Measurements from ENCODE around the gene NFIX.
A peak's percentile ranks its signal among the peaks of the same experiment; 100 is the strongest.

NFIX gene

GRCh38 chr19:13016628-13017305 lies 21.5 kb downstream of the NFIX start:
- H3K4me3 ChIP-seq (ENCODE audit: low read depth, low read length): no peak overlapping the region
- H3K4me1 ChIP-seq (ENCODE audit: control insufficient read depth, insufficient read depth, low read length): peaks cover 72% of the 10 kb centered on the region
- H3K27me3 ChIP-seq (ENCODE audit: control insufficient read depth, insufficient read depth, low read length): peaks cover 100% of the 10 kb centered on the region
- H3K36me3 ChIP-seq (ENCODE audit: control insufficient read depth, insufficient read depth, low read length): no peaks in the 10 kb centered on the region
- no peaks in the 10 kb centered on the region for H3K9me3 ChIP-seq (ENCODE audit: control insufficient read depth, insufficient read depth, low read length)
- no peak overlapping the region for H3K27ac ChIP-seq (ENCODE audit: low read depth, low read length)
- no peak overlapping the region for H3K9ac ChIP-seq (ENCODE audit: low read depth, low read length)

GRCh38 chr19:13017306-13018034 lies 22.2 kb downstream of the NFIX start:
- no peaks in the 10 kb centered on the region for H3K9me3 ChIP-seq (ENCODE audit: control insufficient read depth, insufficient read depth, low read length)
- peaks cover 100% of the 10 kb centered on the region for H3K27me3 ChIP-seq (ENCODE audit: control insufficient read depth, insufficient read depth, low read length)
- H3K27ac ChIP-seq (ENCODE audit: low read depth, low read length): no peak overlapping the region
- H3K4me1 ChIP-seq (ENCODE audit: control insufficient read depth, insufficient read depth, low read length): peaks cover 72% of the 10 kb centered on the region
- H3K36me3 ChIP-seq (ENCODE audit: control insufficient read depth, insufficient read depth, low read length): no peaks in the 10 kb centered on the region
- H3K4me3 ChIP-seq (ENCODE audit: low read depth, low read length): no peak overlapping the region
- H3K9ac ChIP-seq (ENCODE audit: low read depth, low read length): no peak overlapping the region

- H3K4me3 ChIP-seq (ENCODE audit: low read depth, low read length): no peak overlapping the region
- no peak overlapping the region for H3K9ac ChIP-seq (ENCODE audit: low read depth, low read length)
- no peaks in the 10 kb centered on the region for H3K36me3 ChIP-seq (ENCODE audit: control insufficient read depth, insufficient read depth, low read length)
- H3K4me1 ChIP-seq (ENCODE audit: control insufficient read depth, insufficient read depth, low read length): peaks cover 69% of the 10 kb centered on the region
- no peak overlapping the region for H3K27ac ChIP-seq (ENCODE audit: low read depth, low read length)
- peaks cover 100% of the 10 kb centered on the region for H3K27me3 ChIP-seq (ENCODE audit: control insufficient read depth, insufficient read depth, low read length)
- no peaks in the 10 kb centered on the region for H3K9me3 ChIP-seq (ENCODE audit: control insufficient read depth, insufficient read depth, low read length)
Measured at GRCh38 chr19:13018035-13018914, 23.0 kb downstream of the NFIX start.

GRCh38 chr19:13019332-13019731 lies 24.1 kb downstream of the NFIX start:
- no peaks in the 10 kb centered on the region for H3K9me3 ChIP-seq (ENCODE audit: control insufficient read depth, insufficient read depth, low read length)
- H3K4me1 ChIP-seq (ENCODE audit: control insufficient read depth, insufficient read depth, low read length): peaks cover 64% of the 10 kb centered on the region
- H3K27me3 ChIP-seq (ENCODE audit: control insufficient read depth, insufficient read depth, low read length): peaks cover 100% of the 10 kb centered on the region
- no peak overlapping the region for H3K9ac ChIP-seq (ENCODE audit: low read depth, low read length)
- H3K4me3 ChIP-seq (ENCODE audit: low read depth, low read length): no peak overlapping the region
- H3K27ac ChIP-seq (ENCODE audit: low read depth, low read length): no peak overlapping the region
- no peaks in the 10 kb centered on the region for H3K36me3 ChIP-seq (ENCODE audit: control insufficient read depth, insufficient read depth, low read length)

- Histone ChIP-seq H3K36me3 (ENCODE audit: control insufficient read depth, insufficient read depth, low read length) (no peaks in the 10 kb centered on the region), H3K27me3 (ENCODE audit: control insufficient read depth, insufficient read depth, low read length) (peaks cover 100% of the 10 kb centered on the region), H3K27ac (ENCODE audit: low read depth, low read length) (no peak overlapping the region), H3K4me3 (ENCODE audit: low read depth, low read length) (no peak overlapping the region), H3K9ac (ENCODE audit: low read depth, low read length) (no peak overlapping the region), H3K9me3 (ENCODE audit: control insufficient read depth, insufficient read depth, low read length) (no peaks in the 10 kb centered on the region), H3K4me1 (ENCODE audit: control insufficient read depth, insufficient read depth, low read length) (peaks cover 65% of the 10 kb centered on the region)
Measured at GRCh38 chr19:13020002-13020414, 24.7 kb downstream of the NFIX start.

- Histone ChIP-seq H3K27me3 (ENCODE audit: control insufficient read depth, insufficient read depth, low read length) (peaks cover 100% of the 10 kb centered on the region), H3K4me3 (ENCODE audit: low read depth, low read length) (0 out of 2 replicates have a peak overlapping the region, but pooled peaks have one; percentile 45), H3K36me3 (ENCODE audit: control insufficient read depth, insufficient read depth, low read length) (no peaks in the 10 kb centered on the region), H3K4me1 (ENCODE audit: control insufficient read depth, insufficient read depth, low read length) (peaks cover 53% of the 10 kb centered on the region), H3K9me3 (ENCODE audit: control insufficient read depth, insufficient read depth, low read length) (no peaks in the 10 kb centered on the region), H3K9ac (ENCODE audit: low read depth, low read length) (no peak overlapping the region), H3K27ac (ENCODE audit: low read depth, low read length) (no peak overlapping the region)
Measured at GRCh38 chr19:13022111-13022858, 27.0 kb downstream of the NFIX start.

- Histone ChIP-seq H3K36me3 (ENCODE audit: control insufficient read depth, insufficient read depth, low read length) (no peaks in the 10 kb centered on the region), H3K27me3 (ENCODE audit: control insufficient read depth, insufficient read depth, low read length) (peaks cover 100% of the 10 kb centered on the region), H3K9me3 (ENCODE audit: control insufficient read depth, insufficient read depth, low read length) (no peaks in the 10 kb centered on the region), H3K27ac (ENCODE audit: low read depth, low read length) (no peak overlapping the region), H3K9ac (ENCODE audit: low read depth, low read length) (no peak overlapping the region), H3K4me1 (ENCODE audit: control insufficient read depth, insufficient read depth, low read length) (peaks cover 46% of the 10 kb centered on the region), H3K4me3 (ENCODE audit: low read depth, low read length) (peak overlapping the region; percentile 45)
Measured at GRCh38 chr19:13022859-13023636, 27.8 kb downstream of the NFIX start.

GRCh38 chr19:13023656-13024055 lies 28.4 kb downstream of the NFIX start:
- H3K27me3 ChIP-seq (ENCODE audit: control insufficient read depth, insufficient read depth, low read length): peaks cover 100% of the 10 kb centered on the region
- peak overlapping the region; percentile 45 for H3K4me3 ChIP-seq (ENCODE audit: low read depth, low read length)
- H3K4me1 ChIP-seq (ENCODE audit: control insufficient read depth, insufficient read depth, low read length): peaks cover 41% of the 10 kb centered on the region
- H3K36me3 ChIP-seq (ENCODE audit: control insufficient read depth, insufficient read depth, low read length): no peaks in the 10 kb centered on the region
- no peaks in the 10 kb centered on the region for H3K9me3 ChIP-seq (ENCODE audit: control insufficient read depth, insufficient read depth, low read length)
- H3K27ac ChIP-seq (ENCODE audit: low read depth, low read length): no peak overlapping the region
- H3K9ac ChIP-seq (ENCODE audit: low read depth, low read length): no peak overlapping the region

- Histone ChIP-seq H3K36me3 (ENCODE audit: control insufficient read depth, insufficient read depth, low read length) (no peaks in the 10 kb centered on the region), H3K4me1 (ENCODE audit: control insufficient read depth, insufficient read depth, low read length) (peaks cover 34% of the 10 kb centered on the region), H3K27me3 (ENCODE audit: control insufficient read depth, insufficient read depth, low read length) (peaks cover 100% of the 10 kb centered on the region), H3K4me3 (ENCODE audit: low read depth, low read length) (no peak overlapping the region), H3K9me3 (ENCODE audit: control insufficient read depth, insufficient read depth, low read length) (no peaks in the 10 kb centered on the region), H3K27ac (ENCODE audit: low read depth, low read length) (no peak overlapping the region), H3K9ac (ENCODE audit: low read depth, low read length) (no peak overlapping the region)
Measured at GRCh38 chr19:13024126-13024950, 29.1 kb downstream of the NFIX start.
